GM12878 (cell line): Measurements from ENCODE around the gene SNX32. TPM values are rescaled to one million over a fixed set of nuclear protein-coding genes. Genes with fewer than 3 reads are reported as not detected.
A peak's percentile ranks its signal among the peaks of the same experiment; 100 is the strongest.

Experiments used
- BACH1 ChIP-seq: fragments of 450-650 bp; IDR thresholded peaks from 2 replicates; pipeline ENCODE4 v1.6.1; 2017; ENCODE audit warnings: mild to moderate bottlenecking, borderline replicate concordance
- BCL3 ChIP-seq: IDR thresholded peaks from 2 replicates; pipeline ENCODE4 v1.6.1; 2011; ENCODE audit warnings: borderline replicate concordance, low read depth, mild to moderate bottlenecking, moderate library complexity, low read length; ENCODE audit not compliant: insufficient read depth, poor library complexity, severe bottlenecking
- CTCF ChIP-seq, 3 experiments: IDR thresholded peaks in 2 of 3; conservative IDR thresholded peaks in 1 of 3; 2 replicates each; pipeline ENCODE4 v1.5.1; 2011; ENCODE audit warnings: low read depth in 3 of 3, low read length in 3 of 3, mild to moderate bottlenecking in 3 of 3, control low read depth in 2 of 3, moderate library complexity in 2 of 3, inconsistent platforms in 1 of 3, mixed read lengths in 1 of 3; ENCODE audit not compliant: control insufficient read depth in 2 of 3, insufficient read depth in 1 of 3; ENCODE audit errors: extremely low read depth in 1 of 3
- E2F4 ChIP-seq: IDR thresholded peaks from 2 replicates; pipeline ENCODE4 v1.6.1; 2012; ENCODE audit warnings: low read depth, low read length, improper control_type of control experiment
- LARP7 ChIP-seq: fragments of 450-650 bp; IDR thresholded peaks from 2 replicates; pipeline ENCODE4 v1.6.1; 2017; ENCODE audit warnings: mild to moderate bottlenecking
- MYC ChIP-seq: IDR thresholded peaks from 2 replicates; pipeline ENCODE4 v1.6.1; 2011; ENCODE audit warnings: mild to moderate bottlenecking, low read length, moderate library complexity, inconsistent platforms; ENCODE audit not compliant: insufficient read depth, insufficient replicate concordance, insufficient read length, severe bottlenecking
- SMARCA5 ChIP-seq: fragments of 450-650 bp; IDR thresholded peaks from 2 replicates; pipeline ENCODE4 v1.6.1; 2017; ENCODE audit warnings: mild to moderate bottlenecking
- TCF12 ChIP-seq: IDR thresholded peaks from 2 replicates; pipeline ENCODE4 v1.6.1; 2011; ENCODE audit warnings: low read depth, mild to moderate bottlenecking, low read length
- polyA plus RNA-seq, 11 experiments: library from polyadenylated mRNA; depleted of rRNA in 4 of 11; unstranded in 6 of 11; stranded (reverse) in 5 of 11; fragments of >200 nt; fragmentation: Nextera tagmentation in 4 of 11; fragmentation: Illumina TruSeq in 1 of 11; extraction: Ambion mirVana in 4 of 11; extraction: Trizol in 1 of 11; gene quantifications; 1 replicate in 1 of 11; 2 replicates in 10 of 11; pipeline versions ENCODE4 v1.2.1 to v1.2.3, GENCODE V29; 2011 to 2016; ENCODE audit warnings: inconsistent platforms in 2 of 11, missing spikeins in 2 of 11, low read depth in 1 of 11
- total RNA-seq, 4 experiments: library from RNA; depleted of rRNA in 3 of 4; stranded (reverse); fragments of >200 nt in 3 of 4; fragmentation: Illumina TruSeq in 1 of 4; extraction: Trizol in 1 of 4; gene quantifications; 2 replicates each; pipeline versions ENCODE4 v1.2.1 to v1.2.3, GENCODE V29; 2013 to 2021

SNX32 gene
- total and polyA plus RNA-seq, 10 of the 15 experiments (the other 5 are each of a cell fraction or from before 2014, with no cell fraction given) = 0.04 to 1.5 (median 0.11) TPM; not detected in 1

GRCh38 chr11:65891219-65892136, 57.7 kb downstream of the SNX32 start (continued):
- TF ChIP-seq BCL3 (no peak), SMARCA5 (peak; percentile 79; the same call in 1 of the 2 replicates), MYC (peak; percentile 13), LARP7 (0 out of 2 replicates have a peak, but pooled peaks have one; percentile 54), TCF12 (0 out of 2 replicates have a peak, but pooled peaks have one; percentile 9), CTCF (IDR thresholded peaks at IDR 0.05 in 2 of 3, conservative IDR thresholded peaks at IDR 0.05 in 1 of 3; ENCODE audit: control insufficient read depth in 2 of 3, extremely low read depth in 1 of 3, insufficient read depth in 1 of 3, low read depth in 3 of 3, low read length in 3 of 3) (peak; percentile 54 to 58 (median 54)), BACH1 (0 out of 2 replicates have a peak, but pooled peaks have one; percentile 28), E2F4 (no peak)
